Gastrocnemius medialis (tissue), 4 donors: ENCODE measurements around the gene CADPS. TPM values are rescaled to one million over a fixed set of nuclear protein-coding genes. Genes with fewer than 3 reads are reported as not detected.

Experiments used
- ATAC-seq, 2 donors: fragments of 150-250 bp; one replicate each; pipeline ENCODE4 v1.9.1; 2016
- DNase-seq, 2 donors: peaks; one replicate each; pipeline ENCODE4 v3.0.0-alpha.2; 2019
- H3K27ac ChIP-seq, 4 donors: fragments of 200-600 bp; sonication (generic); 1 replicate in 1 of 4; 2 replicates in 3 of 4; pipeline ENCODE4 v1.5.1; 2016 to 2018; ENCODE audit warnings: mild to moderate bottlenecking in 2 of 4, moderate library complexity in 1 of 4
- H3K27me3 ChIP-seq, 3 donors: fragments of 200-600 bp; sonication (generic) in 2 of 3; 1 replicate in 1 of 3; 2 replicates in 2 of 3; pipeline versions ENCODE4 v1.5.1 to v1.6.0; 2016 to 2019; ENCODE audit warnings: mild to moderate bottlenecking in 1 of 3, moderate library complexity in 1 of 3
- H3K36me3 ChIP-seq, 2 donors: fragments of 200-600 bp; sonication (generic) in 1 of 2; one replicate each; pipeline ENCODE4 v1.5.1; 2017 to 2018
- H3K4me1 ChIP-seq, 2 donors: fragments of 200-600 bp; sonication (generic) in 1 of 2; one replicate each; pipeline ENCODE4 v1.5.1; 2016 to 2017; ENCODE audit warnings: mild to moderate bottlenecking in 2 of 2
- H3K4me3 ChIP-seq, 4 donors: fragments of 200-600 bp; sonication (generic) in 3 of 4; 1 replicate in 1 of 4; 2 replicates in 3 of 4; pipeline ENCODE4 v1.5.1; 2016 to 2019; ENCODE audit warnings: mild to moderate bottlenecking in 2 of 4
- H3K9me3 ChIP-seq, 3 donors: fragments of 200-600 bp; sonication (generic) in 2 of 3; 1 replicate in 1 of 3; 2 replicates in 2 of 3; pipeline ENCODE4 v1.5.1; 2016 to 2019
- POLR2A ChIP-seq, 2 donors: fragments of 450-650 bp; IDR thresholded peaks; one replicate each; pipeline ENCODE4 v1.6.1; 2017; ENCODE audit warnings: antibody characterized with exemption in 2 of 2, mild to moderate bottlenecking in 2 of 2, moderate library complexity in 2 of 2
- in situ Hi-C, 4 donors: fragments of 200-750 bp; cut with MboI; loops; one replicate each; pipeline versions ENCODE4 v1.15.0 to v1.8.0; 2017; ENCODE audit warnings: low sequenced_read_pairs in 4 of 4
- intact Hi-C: fragments of 100-400 bp; cut with DNase I; formaldehyde crosslinking; loops from one replicate; pipeline ENCODE4 v1.15.1; 2023; ENCODE audit warnings: low total_unique reads
- total RNA-seq, 4 donors: library from RNA; depleted of rRNA; stranded (reverse); fragments of >200 nt; gene quantifications; one replicate each; pipeline versions ENCODE4 v1.1.0 to v1.2.3, GENCODE V29; 2016
- TF ChIP-seq, protein P1 (sequence below), 5 experiments: fragments of 450-650 bp in 3 of 5; fragments of 200-600 bp in 2 of 5; sonication (generic) in 2 of 5; IDR thresholded peaks in 4 of 5; conservative IDR thresholded peaks in 1 of 5; 1 replicate in 4 of 5; 2 replicates in 1 of 5; pipeline ENCODE4 v1.5.1; 2016 to 2019; ENCODE audit warnings: antibody characterized with exemption in 5 of 5, mild to moderate bottlenecking in 3 of 5, moderate library complexity in 3 of 5

Gene CADPS
- total RNA-seq, 4 donors from 2014 or later, result 2.1 TPM; not detected in 3

GRCh38 chr3:62845996-62846395 lies 29.2 kb downstream of the CADPS start:
- DNase-seq (no peak), ATAC-seq (no peak)
- Histone ChIP-seq H3K4me3 (no peak overlapping the region), H3K4me1 (no peaks in the 10 kb centered on the region), H3K9me3 (peaks cover 0 to 3% (median 0%) of the 10 kb centered on the region in 3 donors), H3K27me3 (no peaks in the 10 kb centered on the region), H3K36me3 (no peaks in the 10 kb centered on the region), H3K27ac (no peak overlapping the region)
- in situ Hi-C loops (no loop called here), intact Hi-C loops (no loop called here)
- TF ChIP-seq, protein P1, sequence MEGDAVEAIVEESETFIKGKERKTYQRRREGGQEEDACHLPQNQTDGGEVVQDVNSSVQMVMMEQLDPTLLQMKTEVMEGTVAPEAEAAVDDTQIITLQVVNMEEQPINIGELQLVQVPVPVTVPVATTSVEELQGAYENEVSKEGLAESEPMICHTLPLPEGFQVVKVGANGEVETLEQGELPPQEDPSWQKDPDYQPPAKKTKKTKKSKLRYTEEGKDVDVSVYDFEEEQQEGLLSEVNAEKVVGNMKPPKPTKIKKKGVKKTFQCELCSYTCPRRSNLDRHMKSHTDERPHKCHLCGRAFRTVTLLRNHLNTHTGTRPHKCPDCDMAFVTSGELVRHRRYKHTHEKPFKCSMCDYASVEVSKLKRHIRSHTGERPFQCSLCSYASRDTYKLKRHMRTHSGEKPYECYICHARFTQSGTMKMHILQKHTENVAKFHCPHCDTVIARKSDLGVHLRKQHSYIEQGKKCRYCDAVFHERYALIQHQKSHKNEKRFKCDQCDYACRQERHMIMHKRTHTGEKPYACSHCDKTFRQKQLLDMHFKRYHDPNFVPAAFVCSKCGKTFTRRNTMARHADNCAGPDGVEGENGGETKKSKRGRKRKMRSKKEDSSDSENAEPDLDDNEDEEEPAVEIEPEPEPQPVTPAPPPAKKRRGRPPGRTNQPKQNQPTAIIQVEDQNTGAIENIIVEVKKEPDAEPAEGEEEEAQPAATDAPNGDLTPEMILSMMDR (IDR thresholded peaks at IDR 0.05 in 4 of 5, conservative IDR thresholded peaks at IDR 0.05 in 1 of 5), result no peak
- TF ChIP-seq POLR2A (IDR thresholded peaks at IDR 0.05), result no peak

DNA sequence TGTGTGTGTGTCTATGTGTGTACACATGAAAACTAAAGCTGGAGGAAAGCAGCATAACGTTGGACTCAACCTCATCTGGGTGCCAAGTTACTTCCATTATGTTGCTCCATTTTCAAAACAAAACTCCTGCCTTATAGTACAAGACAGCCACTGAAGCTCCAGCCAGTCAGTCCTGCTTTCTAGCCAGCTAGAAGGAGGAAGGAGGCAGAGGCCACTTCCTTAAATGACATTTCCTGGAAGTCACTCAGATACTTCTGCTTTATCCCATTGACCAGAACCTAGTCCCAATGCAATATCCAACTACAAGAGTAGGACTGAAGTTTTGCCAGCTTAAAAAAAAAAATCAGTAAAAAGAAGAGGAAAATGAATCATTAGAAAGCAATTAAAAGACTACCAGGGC lies 31.7 kb downstream of the CADPS start:
- TF ChIP-seq, protein P1 (IDR thresholded peaks at IDR 0.05 in 4 of 5, conservative IDR thresholded peaks at IDR 0.05 in 1 of 5), result no peak
- TF ChIP-seq POLR2A (IDR thresholded peaks at IDR 0.05), result no peak
- no peaks in the 10 kb centered on the region for H3K4me1 ChIP-seq
- intact Hi-C loops (no loop called here), in situ Hi-C loops (no loop called here)
- peaks cover 0 to 3% (median 0%) of the 10 kb centered on the region in 3 donors for H3K9me3 ChIP-seq
- no peaks in the 10 kb centered on the region for H3K27me3 ChIP-seq
- no peak overlapping the region for H3K27ac ChIP-seq
- ATAC-seq (no peak), DNase-seq (no peak)
- no peaks in the 10 kb centered on the region for H3K36me3 ChIP-seq
- no peak overlapping the region for H3K4me3 ChIP-seq

DNA sequence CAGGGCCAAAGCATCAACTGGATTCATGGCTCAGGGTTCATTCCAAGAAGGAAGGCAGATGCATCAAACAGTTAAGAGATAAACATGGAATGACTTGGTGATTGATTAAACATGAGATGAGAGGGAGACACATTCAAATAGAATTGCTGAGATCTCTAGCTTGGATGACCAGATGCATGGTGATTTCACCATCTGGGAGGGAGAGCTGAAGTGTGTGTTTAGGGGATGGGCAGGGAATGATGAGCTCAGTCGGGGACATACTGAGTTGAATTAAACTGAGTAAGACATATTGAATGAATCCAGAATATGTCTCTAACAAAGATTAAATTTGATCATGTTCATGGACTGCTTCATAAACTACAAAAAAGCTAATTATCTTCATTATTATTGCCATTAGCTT lies 35.5 kb downstream of the CADPS start:
- Histone ChIP-seq H3K27me3 (no peaks in the 10 kb centered on the region), H3K4me1 (no peaks in the 10 kb centered on the region), H3K36me3 (no peaks in the 10 kb centered on the region), H3K27ac (no peak overlapping the region), H3K9me3 (no peaks in the 10 kb centered on the region), H3K4me3 (no peak overlapping the region)
- in situ Hi-C loops, result no loop called here
- DNase-seq, result no peak
- intact Hi-C loops, result no loop called here
- TF ChIP-seq, protein P1 (IDR thresholded peaks at IDR 0.05 in 4 of 5, conservative IDR thresholded peaks at IDR 0.05 in 1 of 5), result no peak
- TF ChIP-seq POLR2A (IDR thresholded peaks at IDR 0.05), result no peak
- ATAC-seq, result no peak

GRCh38 chr3:62837145-62837787 lies 38.0 kb downstream of the CADPS start:
- TF ChIP-seq, protein P1 (IDR thresholded peaks at IDR 0.05 in 4 of 5, conservative IDR thresholded peaks at IDR 0.05 in 1 of 5), result no peak
- TF ChIP-seq POLR2A (IDR thresholded peaks at IDR 0.05), result no peak
- no peaks in the 10 kb centered on the region for H3K27me3 ChIP-seq
- no peak for ATAC-seq
- no peaks in the 10 kb centered on the region for H3K4me1 ChIP-seq
- in situ Hi-C loops, result no loop called here
- no peak overlapping the region for H3K4me3 ChIP-seq
- no peak for DNase-seq
- no peaks in the 10 kb centered on the region for H3K36me3 ChIP-seq
- no peak overlapping the region for H3K27ac ChIP-seq
- intact Hi-C loops, result no loop called here
- H3K9me3 ChIP-seq, result no peaks in the 10 kb centered on the region
